A549 (cell line): ENCODE measurements around the gene KCNS3.

Source experiments
- BHLHE40 ChIP-seq: IDR thresholded peaks from 2 replicates; pipeline ENCODE4 v1.6.1; 2012; ENCODE audit warnings: low read depth, low read length, inconsistent platforms
- CEBPB ChIP-seq, 2 experiments: fragments of >200 bp in 1 of 2; sonication (Bioruptor Twin) in 1 of 2; formaldehyde crosslinking in 1 of 2; IDR thresholded peaks; 2 replicates each; pipeline ENCODE4 v1.6.1; 2012 to 2016
- CHD4 ChIP-seq: fragments of 200-600 bp; sonication (generic); IDR thresholded peaks from 2 replicates; pipeline ENCODE4 v1.6.1; 2016; ENCODE audit warnings: antibody characterized with exemption, mild to moderate bottlenecking, borderline replicate concordance
- EP300 ChIP-seq, 2 experiments: fragments of >200 bp; sonication (Bioruptor Twin); formaldehyde crosslinking; IDR thresholded peaks; 2 replicates in 1 of 2; 3 replicates in 1 of 2; pipeline ENCODE4 v1.6.1; 2016 to 2017
- JUNB ChIP-seq: fragments of >200 bp; sonication (Bioruptor Twin); formaldehyde crosslinking; IDR thresholded peaks from 2 replicates; pipeline ENCODE4 v1.6.1; 2016
- MAX ChIP-seq: IDR thresholded peaks from 2 replicates; pipeline ENCODE4 v1.6.1; 2012
- MYC ChIP-seq: IDR thresholded peaks from 2 replicates; pipeline ENCODE4 v1.6.1; 2012; ENCODE audit warnings: mild to moderate bottlenecking, inconsistent platforms, low read length, improper control_type of control experiment, borderline replicate concordance
- POLR2A ChIP-seq: IDR thresholded peaks from 2 replicates; pipeline ENCODE4 v1.6.1; 2012; ENCODE audit warnings: mild to moderate bottlenecking, low read length
- SMC3 ChIP-seq: fragments of >200 bp; sonication (Bioruptor Twin); formaldehyde crosslinking; IDR thresholded peaks from 3 replicates; pipeline ENCODE4 v1.6.1; 2018; ENCODE audit warnings: inconsistent platforms
- ZC3H11A ChIP-seq: fragments of 450-650 bp; IDR thresholded peaks from 2 replicates; pipeline ENCODE4 v1.6.1; 2014; ENCODE audit warnings: antibody characterized with exemption, mild to moderate bottlenecking
- TF ChIP-seq, protein P1 (sequence below): fragments of >200 bp; sonication (Bioruptor Twin); formaldehyde crosslinking; IDR thresholded peaks from 3 replicates; pipeline ENCODE4 v1.5.1; 2016
- TF ChIP-seq, protein P2 (sequence below): fragments of 200-600 bp; sonication (generic); IDR thresholded peaks from 2 replicates; pipeline ENCODE4 v1.6.1; 2016; ENCODE audit warnings: antibody characterized with exemption, mild to moderate bottlenecking, moderate library complexity

- TF ChIP-seq, protein P1, sequence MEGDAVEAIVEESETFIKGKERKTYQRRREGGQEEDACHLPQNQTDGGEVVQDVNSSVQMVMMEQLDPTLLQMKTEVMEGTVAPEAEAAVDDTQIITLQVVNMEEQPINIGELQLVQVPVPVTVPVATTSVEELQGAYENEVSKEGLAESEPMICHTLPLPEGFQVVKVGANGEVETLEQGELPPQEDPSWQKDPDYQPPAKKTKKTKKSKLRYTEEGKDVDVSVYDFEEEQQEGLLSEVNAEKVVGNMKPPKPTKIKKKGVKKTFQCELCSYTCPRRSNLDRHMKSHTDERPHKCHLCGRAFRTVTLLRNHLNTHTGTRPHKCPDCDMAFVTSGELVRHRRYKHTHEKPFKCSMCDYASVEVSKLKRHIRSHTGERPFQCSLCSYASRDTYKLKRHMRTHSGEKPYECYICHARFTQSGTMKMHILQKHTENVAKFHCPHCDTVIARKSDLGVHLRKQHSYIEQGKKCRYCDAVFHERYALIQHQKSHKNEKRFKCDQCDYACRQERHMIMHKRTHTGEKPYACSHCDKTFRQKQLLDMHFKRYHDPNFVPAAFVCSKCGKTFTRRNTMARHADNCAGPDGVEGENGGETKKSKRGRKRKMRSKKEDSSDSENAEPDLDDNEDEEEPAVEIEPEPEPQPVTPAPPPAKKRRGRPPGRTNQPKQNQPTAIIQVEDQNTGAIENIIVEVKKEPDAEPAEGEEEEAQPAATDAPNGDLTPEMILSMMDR: no peak
- TF ChIP-seq MAX (no peak), EP300 (IDR thresholded peaks at IDR 0.05) (no peak), SMC3 (no peak), CEBPB (IDR thresholded peaks at IDR 0.05) (no peak), BHLHE40 (no peak), POLR2A (no peak), ZC3H11A (no peak), MYC (no peak), CHD4 (no peak), JUNB (no peak)
- TF ChIP-seq, protein P2, sequence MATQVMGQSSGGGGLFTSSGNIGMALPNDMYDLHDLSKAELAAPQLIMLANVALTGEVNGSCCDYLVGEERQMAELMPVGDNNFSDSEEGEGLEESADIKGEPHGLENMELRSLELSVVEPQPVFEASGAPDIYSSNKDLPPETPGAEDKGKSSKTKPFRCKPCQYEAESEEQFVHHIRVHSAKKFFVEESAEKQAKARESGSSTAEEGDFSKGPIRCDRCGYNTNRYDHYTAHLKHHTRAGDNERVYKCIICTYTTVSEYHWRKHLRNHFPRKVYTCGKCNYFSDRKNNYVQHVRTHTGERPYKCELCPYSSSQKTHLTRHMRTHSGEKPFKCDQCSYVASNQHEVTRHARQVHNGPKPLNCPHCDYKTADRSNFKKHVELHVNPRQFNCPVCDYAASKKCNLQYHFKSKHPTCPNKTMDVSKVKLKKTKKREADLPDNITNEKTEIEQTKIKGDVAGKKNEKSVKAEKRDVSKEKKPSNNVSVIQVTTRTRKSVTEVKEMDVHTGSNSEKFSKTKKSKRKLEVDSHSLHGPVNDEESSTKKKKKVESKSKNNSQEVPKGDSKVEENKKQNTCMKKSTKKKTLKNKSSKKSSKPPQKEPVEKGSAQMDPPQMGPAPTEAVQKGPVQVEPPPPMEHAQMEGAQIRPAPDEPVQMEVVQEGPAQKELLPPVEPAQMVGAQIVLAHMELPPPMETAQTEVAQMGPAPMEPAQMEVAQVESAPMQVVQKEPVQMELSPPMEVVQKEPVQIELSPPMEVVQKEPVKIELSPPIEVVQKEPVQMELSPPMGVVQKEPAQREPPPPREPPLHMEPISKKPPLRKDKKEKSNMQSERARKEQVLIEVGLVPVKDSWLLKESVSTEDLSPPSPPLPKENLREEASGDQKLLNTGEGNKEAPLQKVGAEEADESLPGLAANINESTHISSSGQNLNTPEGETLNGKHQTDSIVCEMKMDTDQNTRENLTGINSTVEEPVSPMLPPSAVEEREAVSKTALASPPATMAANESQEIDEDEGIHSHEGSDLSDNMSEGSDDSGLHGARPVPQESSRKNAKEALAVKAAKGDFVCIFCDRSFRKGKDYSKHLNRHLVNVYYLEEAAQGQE: no peak
Measured at GRCh38 chr2:17877811-17878280, 621 bp upstream of the KCNS3 start.
